AG08395 (cell line): Measurements from ENCODE around the gene DOCK11.
"Not testable (repeated sequence)": the region's sequence is repeated elsewhere in the genome, so short reads cannot be mapped to it uniquely, and the experiment has no call there.

Experiments
- DNase-seq: peaks from one replicate; pipeline ENCODE4 v3.0.0; 2012; ENCODE audit warnings: mixed read lengths, low spot score

The DOCK11 gene

DNA sequence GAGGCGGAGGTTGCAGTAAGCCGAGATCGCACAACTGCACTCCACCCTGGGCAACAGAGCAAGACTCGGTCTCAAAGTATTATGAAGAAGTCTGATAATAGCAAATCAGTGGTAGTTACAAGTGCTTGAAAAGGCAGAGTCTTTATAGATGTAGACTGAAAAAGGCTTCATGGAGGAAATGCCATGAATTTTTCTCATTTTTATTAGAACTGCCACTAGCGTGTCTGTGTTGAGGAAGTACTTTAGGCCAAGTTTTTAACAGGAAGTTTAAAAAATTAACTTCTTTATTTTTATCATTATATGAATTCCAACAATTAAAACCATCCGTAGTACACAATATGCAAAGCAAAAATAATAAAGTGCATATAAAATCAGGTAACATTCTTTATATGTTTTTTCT, 199.0 kb downstream of the DOCK11 start:
- no peak for DNase-seq

DNA sequence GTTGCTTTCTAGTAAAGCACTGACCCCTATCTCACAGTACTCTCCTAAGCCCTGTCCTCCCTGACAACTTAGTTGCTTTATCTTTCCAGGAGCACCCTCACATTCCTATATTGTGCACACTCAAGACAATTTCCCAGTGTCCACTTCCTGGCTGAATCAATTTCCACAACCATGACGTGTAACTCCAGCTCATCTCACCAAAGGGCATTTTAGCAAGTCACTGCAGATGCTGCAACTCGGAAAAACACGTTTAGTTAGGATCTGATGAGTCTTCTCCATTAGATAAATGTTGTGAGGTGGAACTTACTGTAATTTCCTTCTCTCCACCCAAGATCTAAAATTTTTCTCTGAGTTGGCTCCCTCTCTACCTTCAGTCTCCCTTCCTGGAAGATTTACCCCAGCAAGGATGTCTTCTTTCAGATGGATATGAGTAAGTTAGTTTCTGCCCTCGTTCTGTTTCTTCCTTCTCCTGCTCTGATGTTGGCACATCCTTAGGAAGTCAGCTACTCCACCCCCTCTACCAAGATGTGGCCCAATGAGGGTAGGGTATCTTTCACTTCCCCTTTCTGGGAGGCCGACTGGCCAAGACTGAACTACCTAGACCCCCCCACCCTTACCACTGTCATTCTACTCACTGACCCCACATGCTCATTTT, 203.0 kb downstream of the DOCK11 start:
- no peak for DNase-seq

DNA sequence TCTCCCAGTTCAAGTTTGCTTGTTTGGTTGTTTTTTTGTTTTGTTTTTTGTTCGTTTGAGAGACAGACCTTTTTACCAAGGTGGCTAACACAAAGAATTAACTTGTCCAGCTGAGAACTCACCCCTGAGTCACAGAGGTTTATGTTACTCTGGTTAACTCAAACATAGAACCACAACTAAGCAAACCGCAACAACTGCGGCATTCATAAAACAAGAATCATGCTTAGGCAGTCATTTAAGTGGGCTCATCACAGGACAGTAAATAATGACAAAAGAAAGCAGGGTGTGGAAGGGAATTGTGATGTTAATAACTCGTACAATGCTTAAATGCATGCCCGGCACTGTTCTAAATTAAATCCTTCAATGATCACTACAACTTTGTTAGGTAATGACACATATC, 207.1 kb downstream of the DOCK11 start:
- no peak for DNase-seq

DNA sequence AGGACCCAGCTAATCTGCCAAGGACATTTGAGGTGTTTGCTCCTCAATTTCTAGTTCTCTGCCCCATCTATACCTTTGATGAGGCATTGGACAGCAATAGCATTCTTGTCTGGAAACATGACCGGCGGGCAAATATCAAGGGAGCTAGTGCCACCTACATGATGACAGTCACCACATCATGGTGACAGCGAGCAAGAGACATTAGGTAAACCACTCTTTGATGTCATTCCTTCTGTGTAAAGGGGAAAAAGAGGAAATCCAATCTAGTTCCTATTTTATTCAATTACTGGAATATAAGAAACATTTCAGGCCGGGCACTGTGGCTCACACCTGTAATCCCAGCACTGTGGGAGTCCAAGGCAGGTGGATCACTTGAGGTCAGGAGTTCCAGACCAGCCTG, 211.1 kb downstream of the DOCK11 start:
- DNase-seq = no peak

DNA sequence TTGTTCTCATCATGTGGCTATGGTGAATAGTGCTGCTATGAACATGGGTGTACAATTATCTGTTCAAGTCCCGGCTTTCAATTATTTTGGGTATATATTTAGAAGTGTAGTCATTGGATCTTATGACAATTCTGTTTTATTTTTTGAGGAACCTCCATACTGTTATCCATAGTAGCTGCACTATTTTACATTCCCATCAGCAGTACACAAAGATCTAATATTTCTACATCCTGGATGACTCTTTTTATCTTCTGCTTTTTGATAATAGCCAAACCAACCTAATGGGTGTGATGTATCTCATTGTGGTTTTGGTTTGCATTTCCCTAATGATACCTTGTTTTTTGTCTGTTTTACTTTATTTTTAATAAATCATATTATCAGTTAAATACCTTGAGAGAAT, 218.9 kb downstream of the DOCK11 start:
- DNase-seq = no peak

DNA sequence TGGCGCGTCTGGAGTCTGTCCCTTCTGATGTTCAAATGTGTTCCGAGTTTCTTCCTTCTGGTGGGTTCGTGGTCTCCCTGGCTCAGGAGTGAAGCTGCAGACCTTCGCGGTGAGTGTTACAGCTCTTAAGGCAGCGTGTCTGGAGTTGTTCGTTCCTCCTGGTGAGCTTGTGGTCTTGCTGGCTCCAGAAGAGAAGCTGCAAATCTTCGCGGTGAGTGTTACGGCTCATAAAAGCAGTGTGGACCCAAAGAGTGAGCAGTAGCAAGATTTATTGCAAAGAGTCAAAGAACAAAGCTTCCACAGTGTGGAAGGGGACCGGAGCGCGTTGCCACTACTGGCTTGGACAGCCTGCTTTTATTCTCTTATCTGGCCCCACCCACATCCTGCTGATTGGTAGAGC, 220.3 kb downstream of the DOCK11 start:
- DNase-seq = not testable (repeated sequence)

DNA sequence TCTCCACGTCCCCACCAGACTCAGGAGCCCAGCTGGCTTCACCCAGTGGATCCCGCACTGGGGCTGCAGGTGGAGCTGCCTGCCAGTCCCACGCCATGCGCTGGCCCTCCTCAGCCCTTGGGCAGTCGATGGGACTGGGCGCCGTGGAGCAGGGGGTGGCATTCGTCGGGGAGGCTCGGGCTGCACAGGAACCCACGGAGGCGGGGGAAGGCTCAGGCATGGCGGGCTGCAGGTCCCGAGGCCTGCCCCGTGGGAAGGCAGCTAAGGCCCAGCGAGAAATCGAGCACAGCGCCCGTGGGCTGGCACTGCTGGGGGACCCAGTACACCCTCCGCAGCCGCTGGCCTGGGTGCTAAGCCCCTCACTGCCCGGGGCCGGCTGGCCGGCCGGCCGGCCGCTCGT, 221.2 kb downstream of the DOCK11 start:
- DNase-seq = not testable (repeated sequence)

DNA sequence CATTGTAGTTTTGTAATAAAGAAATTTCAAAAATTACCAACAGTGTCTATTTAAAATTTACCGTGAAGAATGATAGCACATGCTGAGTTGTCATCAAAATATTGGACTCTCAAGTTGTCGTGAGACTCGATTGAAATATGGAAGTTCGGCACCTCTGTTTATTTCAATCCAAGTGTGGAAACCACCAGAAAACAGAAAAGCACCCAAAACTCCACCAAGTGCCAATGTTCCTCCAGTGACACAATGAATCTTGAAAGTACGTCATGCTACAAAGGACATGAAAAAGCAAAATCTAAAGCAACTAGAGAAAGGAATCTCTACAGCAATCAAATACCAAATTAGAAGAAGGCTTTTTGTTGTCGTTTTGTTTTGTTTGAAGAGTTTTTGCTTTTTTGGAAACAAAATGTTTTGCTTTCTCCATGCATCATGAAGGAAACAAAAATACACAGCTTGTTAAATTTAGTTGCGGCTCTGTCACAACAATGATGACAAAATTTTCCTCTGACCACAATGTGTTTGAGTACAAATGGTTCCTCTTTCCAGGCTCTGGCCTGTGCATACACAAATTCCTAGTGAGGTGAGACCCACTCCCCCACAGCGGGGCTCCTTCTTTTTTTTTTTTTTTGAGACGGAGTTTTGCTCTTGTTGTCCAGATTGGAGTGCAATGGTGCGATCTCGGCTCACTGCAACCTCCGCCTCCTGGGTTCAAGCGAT, 222.2 kb downstream of the DOCK11 start:
- no peak for DNase-seq

DNA sequence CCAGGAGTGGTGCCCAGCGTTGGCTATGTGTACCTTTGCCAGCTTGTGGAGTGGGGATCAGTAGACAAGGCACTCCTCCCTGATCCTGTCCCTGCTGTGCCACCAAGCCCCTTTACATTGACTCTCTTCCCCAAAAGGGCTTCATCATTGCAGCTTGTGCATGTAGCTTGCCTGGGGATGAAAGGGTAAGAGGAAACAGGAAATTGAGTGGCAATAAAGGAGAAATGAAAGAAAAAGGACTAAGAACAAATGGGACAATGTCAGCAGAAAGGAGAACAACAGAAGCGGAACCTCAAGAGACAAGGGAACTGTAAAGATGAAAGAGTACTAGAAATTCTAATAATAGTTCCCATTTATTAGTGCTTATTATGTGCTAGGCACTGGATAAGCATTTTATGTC, 223.1 kb downstream of the DOCK11 start:
- DNase-seq = no peak

DNA sequence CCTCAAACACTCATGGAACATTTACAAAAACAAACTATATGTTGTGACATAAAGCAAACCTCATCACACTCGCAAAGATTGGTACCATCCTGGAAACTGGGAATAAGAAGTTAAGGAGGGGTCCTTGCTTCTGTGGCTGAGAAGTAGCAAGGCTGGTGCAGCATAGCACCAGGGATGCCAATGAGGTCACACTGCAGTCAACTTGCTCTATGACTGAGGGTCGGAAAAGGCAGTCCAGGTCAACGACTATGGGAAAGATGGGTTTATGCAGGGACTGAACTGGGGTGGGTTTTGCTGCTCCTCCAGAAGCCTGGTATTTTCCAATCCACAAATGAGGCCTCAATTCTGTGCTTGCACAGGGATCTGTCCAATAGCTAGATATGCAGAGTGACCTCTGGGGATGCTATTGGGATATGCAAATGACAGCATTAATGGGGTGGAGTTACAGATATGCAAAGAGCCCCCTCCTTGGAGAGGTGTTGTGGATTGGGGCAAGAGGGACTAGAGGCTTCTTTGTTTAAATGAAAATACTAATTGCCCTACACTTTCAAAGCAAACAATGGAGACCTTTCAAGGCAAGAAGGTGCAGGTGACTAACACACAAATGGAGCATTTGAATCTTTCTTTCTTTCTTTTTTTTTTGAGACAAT, 224.6 kb downstream of the DOCK11 start:
- DNase-seq = no peak

DNA sequence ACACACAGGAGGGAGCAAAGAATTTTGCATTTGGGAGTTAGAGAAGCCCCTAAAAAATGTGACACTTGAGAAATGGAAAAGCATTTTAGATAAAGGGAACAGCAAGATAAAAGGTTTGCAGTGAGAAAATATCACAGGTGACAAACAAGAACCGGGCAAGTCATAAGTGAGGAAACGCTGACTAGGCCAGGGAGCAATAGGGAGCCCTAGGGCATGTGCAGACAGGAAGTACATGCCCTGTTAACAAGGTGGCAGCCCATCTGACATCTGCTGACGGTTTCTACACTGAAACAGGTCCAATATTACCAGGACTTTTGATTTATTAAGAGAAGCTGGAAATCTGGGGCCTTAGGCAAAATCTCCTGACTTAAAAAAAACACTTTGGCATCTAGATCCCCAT, 227.8 kb downstream of the DOCK11 start:
- DNase-seq = no peak

DNA sequence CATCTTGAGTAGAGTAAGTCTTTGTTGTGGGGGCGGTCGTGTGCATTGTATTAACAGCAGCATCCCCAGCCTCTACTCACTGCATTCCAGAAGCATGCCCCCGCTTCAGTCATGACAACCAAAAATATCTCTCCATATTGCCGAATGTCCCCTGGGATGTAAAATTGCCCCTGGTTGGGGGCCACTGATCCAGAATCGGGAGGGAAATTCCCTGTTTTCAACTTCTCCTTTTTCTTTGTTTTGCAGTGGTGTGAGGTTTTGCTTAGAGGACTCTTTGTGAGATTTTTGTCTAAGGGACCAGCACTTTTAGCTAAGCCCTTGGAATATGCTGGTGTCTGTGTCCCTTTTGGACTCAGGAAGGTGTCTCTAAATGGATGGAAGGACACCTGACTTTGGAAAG, 228.8 kb downstream of the DOCK11 start:
- no peak for DNase-seq

DNA sequence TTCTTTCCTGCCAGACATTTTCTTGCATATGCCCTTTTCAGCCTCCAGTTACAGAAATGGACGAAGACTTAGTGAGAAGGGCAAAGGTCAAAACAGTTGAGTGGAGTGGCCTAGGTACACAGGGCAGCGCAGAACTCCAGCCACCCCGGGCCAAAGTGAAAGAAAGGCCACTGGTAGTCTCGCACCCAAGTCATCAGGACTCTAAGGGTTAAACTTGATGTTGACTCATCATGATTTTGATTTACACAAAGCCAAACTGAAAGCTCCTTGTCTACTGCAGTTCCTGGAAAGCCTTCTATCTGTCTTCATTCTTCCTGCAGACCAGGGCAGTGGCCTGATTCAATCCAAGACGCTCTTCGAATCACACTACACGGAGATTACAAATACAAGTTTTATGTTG, 229.2 kb downstream of the DOCK11 start:
- peak; percentile 10 for DNase-seq

DNA sequence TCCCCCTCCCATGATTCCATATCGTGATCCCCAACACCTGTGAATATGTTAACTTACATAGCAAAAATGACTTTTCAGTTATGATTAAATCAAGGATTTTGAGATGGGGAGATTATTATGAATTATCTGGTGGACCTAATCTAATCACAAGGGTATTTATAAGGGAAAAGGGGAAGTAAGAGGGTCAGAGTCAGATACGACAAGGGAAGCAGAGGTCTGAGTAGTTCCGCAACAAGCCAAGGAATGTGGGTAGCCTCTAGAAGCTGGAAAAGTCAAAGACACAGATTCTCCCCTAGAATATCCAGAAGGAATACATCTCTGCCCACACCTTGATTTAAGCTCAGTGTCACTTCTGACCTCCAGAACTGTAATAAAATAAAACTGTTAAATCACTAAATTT, 230.8 kb downstream of the DOCK11 start:
- no peak for DNase-seq

DNA sequence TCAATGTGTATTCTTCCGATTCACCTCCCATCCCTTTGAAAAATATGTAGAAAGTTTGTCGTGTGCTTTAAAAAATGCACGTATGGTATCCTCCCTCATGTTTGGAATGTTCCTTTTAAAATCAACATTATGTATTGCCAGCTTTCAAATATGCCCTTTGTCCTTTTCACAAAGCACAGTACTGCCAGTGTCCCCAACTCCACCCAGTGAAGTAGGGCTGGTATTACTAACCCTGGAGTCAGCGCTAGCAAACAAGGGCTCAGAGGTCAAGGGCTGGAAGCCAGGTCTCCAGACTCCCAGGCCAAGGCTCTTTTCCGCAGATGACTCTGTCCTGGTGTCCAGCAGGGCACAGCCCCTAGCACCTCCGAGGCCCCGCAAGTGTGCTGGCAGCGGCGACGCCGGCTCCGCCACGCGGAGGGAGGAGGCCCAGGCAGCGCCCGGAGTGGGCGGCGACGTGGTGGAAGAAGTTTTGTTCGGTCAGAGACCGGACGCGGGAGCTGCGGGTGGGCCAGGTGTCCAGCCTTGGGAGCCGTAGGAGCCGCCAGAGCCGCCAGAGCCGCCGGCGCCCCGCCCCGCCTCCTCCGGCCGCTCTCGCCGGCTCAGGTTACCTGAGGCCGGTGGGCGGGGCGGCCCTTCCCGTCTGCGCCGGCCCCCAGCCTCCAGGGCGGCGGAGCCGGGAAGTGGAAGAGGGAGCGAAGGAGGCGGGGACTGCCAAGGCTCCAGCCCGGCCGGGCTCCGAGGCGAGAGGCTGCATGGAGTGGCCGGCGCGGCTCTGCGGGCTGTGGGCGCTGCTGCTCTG, 231.5 kb downstream of the DOCK11 start, which contains the start of gene IL13RA1:
TSS of gene IL13RA1 (plus strand) at position 720 of the 799 bp plus-strand sequence. CDS start at position 753, 33 bp downstream.
- DNase-seq = peak; percentile 75

DNA sequence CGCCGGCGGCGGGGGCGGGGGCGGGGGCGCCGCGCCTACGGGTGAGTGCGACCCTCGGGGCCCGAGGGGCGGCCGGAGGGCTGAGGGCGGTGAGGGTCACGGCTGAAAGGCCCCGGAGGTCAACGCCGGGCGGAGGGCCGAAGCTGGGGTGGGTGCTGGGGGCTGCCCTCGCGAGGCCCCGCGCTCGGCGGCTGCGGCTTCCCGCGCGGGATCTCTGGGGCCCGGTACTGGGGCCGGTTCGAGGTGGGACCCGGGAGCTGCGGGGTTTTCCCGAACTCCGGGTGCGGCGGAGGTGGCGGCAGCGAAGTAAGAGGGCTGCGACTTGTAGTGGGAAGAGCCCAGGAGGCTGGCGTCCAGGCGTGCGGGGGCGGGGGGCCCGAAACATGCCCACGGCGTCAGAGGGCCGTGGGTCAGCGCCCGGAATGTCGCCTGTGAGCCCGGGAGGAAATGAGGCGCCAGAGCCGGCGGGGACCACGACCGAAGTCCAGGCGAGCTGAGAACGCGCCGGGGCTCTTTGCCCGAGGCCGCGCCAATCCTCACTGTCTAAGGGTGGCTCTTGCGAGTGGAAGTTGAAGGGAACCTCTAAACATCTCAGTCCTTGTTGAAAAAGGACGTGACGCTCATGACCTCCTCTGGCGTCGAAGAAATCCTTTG, 232.2 kb downstream of the DOCK11 start:
- DNase-seq = peak; percentile 22

DNA sequence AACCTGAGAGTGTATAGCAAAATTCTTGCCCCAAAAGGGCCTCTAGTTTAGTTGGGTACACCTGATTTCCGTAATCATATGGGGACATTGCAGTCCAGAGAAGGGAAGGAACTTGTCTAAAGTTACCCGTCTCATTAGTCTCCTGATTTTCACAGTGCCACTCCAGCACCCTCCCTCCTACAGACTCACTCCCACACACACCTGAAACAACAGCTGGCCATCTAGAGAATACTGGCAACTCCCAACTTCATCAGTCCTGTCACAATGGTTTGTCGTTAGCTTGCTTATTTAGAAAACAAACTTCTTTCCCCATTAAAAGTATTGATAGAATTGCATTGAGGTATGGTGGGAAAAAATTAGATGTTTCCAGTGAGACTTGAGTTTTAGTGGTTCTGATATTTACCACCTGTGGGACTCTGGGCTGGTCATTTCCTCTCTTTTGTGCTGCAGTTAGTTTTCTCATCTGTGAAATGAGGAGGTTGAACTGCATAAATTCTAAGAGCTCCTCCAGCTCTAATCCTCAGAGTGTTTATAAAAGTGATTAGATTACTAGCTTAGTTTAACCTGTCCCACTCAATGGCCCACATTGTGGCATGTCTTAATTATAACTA, 233.5 kb downstream of the DOCK11 start:
- no peak for DNase-seq

DNA sequence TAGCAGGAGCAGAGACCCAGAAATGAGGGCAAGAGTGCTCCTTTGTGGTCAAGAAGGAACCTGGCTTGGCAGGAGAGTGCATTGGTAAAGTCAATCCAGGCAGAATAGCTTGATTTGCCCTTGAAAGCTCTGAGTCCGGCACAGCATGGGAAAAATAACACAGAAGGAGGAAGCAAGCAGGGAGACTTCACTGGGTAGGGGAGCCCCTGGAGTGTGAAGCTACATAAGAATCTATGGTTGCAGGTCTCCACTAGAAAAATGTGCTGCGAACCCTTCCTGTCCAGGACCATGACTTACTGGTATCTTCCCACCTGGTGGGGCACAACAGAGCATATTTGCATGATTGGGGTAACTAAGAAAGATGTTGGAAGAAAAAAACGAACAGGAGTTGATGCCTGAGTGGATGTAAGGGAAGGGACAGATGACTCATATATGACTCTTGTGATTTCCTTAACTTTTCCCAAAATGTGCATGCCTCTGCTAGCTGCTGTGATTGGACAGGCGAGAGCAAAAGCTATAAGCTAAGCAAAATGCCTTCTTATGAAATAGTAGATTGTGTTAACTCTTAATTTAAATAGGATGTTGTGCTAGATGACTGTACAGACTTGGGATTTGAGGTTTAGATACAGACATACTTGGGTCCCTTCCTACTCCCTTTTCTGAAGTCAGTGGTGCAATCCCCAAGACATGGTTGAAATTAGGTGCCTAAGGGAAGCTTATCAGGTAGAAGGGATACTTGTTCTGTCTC, 235.1 kb downstream of the DOCK11 start:
- DNase-seq = peak; percentile 50

DNA sequence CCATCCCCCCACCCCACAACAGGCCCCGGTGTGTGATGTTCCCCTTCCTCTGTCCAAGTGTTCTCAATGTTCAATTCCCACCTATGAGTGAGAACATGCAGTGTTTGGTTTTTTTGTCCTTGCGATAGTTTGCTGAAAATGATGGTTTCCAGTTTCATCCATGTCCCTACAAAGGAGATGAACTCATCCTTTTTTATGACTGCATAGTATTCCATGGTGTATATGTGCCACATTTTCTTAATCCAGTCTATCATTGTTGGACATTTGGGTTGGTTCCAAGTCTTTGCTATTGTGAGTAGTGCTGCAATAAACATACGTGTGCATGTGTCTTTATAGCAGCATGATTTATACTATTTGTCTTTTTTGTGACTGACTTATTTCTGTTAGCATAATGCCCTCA, 236.9 kb downstream of the DOCK11 start:
- not testable (repeated sequence) for DNase-seq

DNA sequence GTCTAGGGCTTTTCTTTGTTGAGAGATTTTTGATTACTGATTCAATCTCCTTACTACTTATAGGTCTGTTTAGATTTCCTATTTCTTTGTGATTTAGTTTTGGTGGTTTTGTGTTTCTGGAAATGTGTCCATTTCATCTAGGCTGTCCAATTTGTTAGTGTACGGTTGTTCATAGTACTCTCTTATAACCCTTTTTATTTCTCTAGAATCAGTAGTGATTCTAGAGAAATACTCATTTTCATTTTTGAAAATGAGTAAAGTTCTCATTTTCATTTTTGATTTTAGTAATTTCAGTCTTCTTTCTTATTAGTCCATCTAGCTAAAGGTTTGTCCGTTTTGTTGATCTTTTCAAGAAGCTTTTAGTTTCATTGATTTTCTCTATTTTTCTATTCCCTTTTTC, 239.3 kb downstream of the DOCK11 start:
- no peak for DNase-seq
